ENCODE measurements around the gene MAP4K4. TPM values are rescaled to one million over a fixed set of nuclear protein-coding genes. Genes with fewer than 3 reads are reported as not detected.

The MAP4K4 gene
- total RNA-seq, 2 experiments from 2014 or later: 90.2 to 92.2 TPM

DNA sequence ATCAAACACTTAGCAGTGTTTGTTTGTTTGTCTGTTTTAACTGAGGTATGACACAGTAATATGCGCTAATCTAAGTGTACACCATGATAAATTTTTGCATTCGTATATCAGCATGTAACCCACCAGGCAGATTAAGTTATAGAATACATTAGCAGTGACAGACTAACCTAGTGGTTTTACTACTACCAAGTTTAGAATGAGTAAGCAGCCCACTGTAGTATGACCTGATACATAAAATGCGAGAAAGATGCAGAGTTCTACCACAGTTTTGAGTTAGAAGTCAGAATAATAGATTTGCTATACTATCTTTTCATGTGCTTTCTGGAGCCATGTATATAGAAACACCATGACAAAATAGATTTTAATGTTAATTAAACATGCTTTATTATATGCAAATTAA is 19.1 kb upstream of the MAP4K4 start:
- ATAC-seq: no peak
- POLR2A ChIA-PET: no interaction called here
- CTCF ChIA-PET: no interaction called here

DNA sequence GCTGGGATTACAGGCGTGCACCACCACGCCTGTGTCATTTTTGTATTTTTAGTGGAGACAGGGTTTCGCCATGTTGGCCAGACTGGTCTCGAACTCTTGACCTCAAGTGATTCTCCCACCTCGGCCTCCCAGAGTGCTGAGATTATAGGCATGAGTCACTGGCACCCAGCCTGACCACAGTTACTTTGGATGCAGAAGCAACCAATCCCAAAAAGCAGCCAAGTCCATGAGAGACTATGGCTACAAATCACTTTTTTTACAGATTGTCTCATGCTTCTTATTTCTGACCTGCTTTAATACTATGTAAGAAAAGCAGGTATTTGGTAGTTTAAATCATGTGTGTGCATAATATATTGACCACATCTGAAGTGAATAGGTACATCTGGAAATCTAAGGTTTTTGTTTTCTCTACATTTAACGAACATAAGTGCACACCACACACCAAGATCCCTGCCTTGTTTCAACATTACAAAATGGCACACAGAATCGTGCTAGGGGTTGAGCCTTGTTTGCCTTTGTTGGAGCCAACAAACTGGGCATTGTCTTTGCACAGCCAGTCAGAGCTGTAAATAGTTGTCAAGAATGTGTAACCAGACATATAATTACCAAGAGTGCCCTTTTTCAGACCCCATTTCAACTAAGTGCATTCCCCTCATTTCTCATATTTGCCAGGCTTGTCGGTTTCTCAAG is 18.3 kb upstream of the MAP4K4 start:
- no peaks in the 10 kb centered on the region for H3K9me3 Mint-ChIP-seq (ENCODE audit: insufficient read depth)
- no peak overlapping the region for H3K27ac Mint-ChIP-seq
- H3K36me3 Mint-ChIP-seq (ENCODE audit: low read depth): peaks cover 3% of the 10 kb centered on the region
- H3K4me1 Mint-ChIP-seq (ENCODE audit: low read depth): no peaks in the 10 kb centered on the region
- ChIA-PET CTCF (no interaction called here), POLR2A (no interaction called here)
- H3K27me3 Mint-ChIP-seq (ENCODE audit: low read depth): no peaks in the 10 kb centered on the region
- ATAC-seq (no peak), DNase-seq (no peak)
- no peak overlapping the region for H3K4me3 Mint-ChIP-seq

More for the DNA sequence above, 19.1 kb upstream of the MAP4K4 start:
- Mint-ChIP-seq H3K9me3 (ENCODE audit: insufficient read depth) (no peaks in the 10 kb centered on the region), H3K4me3 (no peak overlapping the region), H3K27ac (no peak overlapping the region), H3K4me1 (ENCODE audit: low read depth) (no peaks in the 10 kb centered on the region), H3K27me3 (ENCODE audit: low read depth) (no peaks in the 10 kb centered on the region), H3K36me3 (ENCODE audit: low read depth) (peaks cover 3% of the 10 kb centered on the region)
- DNase-seq: no peak

DNA sequence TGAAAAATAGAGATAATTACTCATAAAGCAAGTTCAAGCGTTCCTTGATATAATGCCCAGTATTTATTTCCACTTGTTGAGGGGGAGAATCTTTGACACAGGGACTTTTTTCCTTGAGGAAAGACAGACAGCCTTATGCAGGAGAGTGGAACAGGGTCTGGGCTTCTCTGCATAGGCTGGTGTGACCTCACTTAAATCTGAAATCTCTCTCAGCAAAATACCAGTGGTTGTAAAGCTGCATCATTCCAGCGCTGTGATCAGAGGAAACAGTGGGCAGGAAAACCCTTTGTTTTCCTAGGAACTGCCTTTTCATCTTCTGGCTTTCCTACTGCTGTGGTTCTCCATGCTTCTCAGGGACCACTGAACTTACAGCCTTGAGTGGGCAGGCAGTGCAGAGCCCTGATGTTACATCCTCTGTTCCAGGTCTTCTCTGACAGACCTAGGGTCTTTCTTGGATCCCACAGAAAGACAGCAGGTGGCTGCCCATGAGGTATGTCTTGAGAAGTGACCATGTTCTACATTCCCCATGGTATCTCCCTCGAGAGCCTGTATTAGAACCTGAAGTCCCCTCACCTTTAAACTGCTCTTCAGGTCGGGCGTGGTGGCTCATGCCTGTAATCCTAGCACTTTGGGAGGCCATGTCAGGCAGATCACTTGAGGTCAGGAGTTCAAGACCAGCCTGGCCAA is 17.6 kb upstream of the MAP4K4 start:
- Mint-ChIP-seq H3K27me3 (ENCODE audit: low read depth) (no peaks in the 10 kb centered on the region), H3K36me3 (ENCODE audit: low read depth) (peaks cover 3% of the 10 kb centered on the region), H3K4me3 (no peak overlapping the region), H3K9me3 (ENCODE audit: insufficient read depth) (no peaks in the 10 kb centered on the region), H3K4me1 (ENCODE audit: low read depth) (no peaks in the 10 kb centered on the region), H3K27ac (no peak overlapping the region)
- CTCF ChIA-PET: no interaction called here
- ATAC-seq (no peak), DNase-seq (no peak)
- POLR2A ChIA-PET: no interaction called here

DNA sequence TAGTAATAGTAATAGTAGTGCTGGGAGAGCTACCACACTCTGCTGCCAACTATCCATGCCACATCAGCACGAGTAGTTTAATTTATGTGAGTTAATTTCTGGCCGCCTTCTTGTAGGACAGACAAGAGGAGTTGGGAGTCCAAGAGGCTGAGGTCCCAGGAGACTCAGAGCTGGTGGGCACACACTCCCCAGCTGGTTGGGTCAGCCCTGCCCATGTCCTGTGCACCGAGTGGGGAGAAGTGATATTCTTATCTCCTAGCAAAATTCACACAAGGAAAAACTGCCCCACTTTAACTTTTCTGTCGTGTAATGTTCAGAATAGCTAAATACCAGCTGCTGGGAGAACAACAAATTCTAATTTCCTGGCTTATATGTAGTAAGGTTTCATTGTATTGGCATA is 15.2 kb upstream of the MAP4K4 start:
- ATAC-seq (no peak), DNase-seq (no peak)
- Mint-ChIP-seq H3K9me3 (ENCODE audit: insufficient read depth) (no peaks in the 10 kb centered on the region), H3K27me3 (ENCODE audit: low read depth) (no peaks in the 10 kb centered on the region), H3K4me3 (no peak overlapping the region), H3K36me3 (ENCODE audit: low read depth) (no peaks in the 10 kb centered on the region), H3K27ac (no peak overlapping the region), H3K4me1 (ENCODE audit: low read depth) (no peaks in the 10 kb centered on the region)
- ChIA-PET CTCF (interaction anchor here (1.0 kb wide), 1 partner anchor 150 kb away, joined by 3 read pairs; no protein-coding TSS in a partner anchor), POLR2A (no interaction called here)

DNA sequence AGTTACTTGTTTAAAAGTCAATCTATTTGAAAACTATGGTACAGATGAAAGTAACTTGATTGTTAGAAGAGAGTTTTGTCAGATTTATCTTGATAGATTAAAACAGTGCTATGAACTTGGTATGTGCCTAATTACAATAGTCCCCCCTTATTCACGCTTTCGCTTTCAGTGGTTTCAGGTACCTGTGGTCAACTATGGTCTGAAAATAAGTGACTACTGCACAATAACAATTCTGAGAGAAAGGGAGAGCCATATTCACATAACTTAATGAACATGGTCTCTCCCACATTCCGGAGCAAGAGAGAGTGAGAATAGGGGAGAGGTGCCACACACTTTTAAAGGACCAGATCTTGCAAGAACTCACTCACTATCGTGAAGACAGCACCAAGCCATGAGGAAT is 13.2 kb upstream of the MAP4K4 start:
- ChIA-PET POLR2A (no interaction called here), CTCF (no interaction called here)
- Mint-ChIP-seq H3K27ac (no peak overlapping the region), H3K4me1 (ENCODE audit: low read depth) (no peaks in the 10 kb centered on the region), H3K4me3 (no peak overlapping the region), H3K36me3 (ENCODE audit: low read depth) (no peaks in the 10 kb centered on the region), H3K9me3 (ENCODE audit: insufficient read depth) (no peaks in the 10 kb centered on the region), H3K27me3 (ENCODE audit: low read depth) (no peaks in the 10 kb centered on the region)
- ATAC-seq (no peak), DNase-seq (no peak)

DNA sequence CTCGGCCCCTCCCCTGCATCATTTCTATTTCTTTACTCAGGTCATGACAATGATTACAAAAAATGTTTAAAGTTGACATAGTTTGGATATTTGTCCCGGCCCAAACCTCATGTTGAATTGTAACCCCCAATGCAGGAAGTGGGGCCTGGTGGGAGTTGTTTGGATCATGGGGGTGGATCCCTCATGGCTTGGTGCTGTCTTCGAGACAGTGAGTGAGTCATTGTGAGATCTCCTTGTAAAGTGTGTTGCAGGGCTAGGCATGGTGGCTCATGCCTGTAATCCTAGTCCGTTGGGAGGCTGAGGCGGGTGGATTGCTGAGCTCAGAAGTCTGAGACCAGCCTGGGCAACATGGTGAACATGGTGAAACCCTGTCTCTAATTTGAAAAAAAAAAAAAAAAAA is 9.2 kb upstream of the MAP4K4 start:
- CTCF ChIA-PET: interaction anchor here (1.2 to 1.3 kb wide), 3 partner anchors 33 to 269 kb away, joined by 3 read pairs; no protein-coding TSS in a partner anchor
- H3K36me3 Mint-ChIP-seq (ENCODE audit: low read depth): no peaks in the 10 kb centered on the region
- no peak overlapping the region for H3K4me3 Mint-ChIP-seq
- no peaks in the 10 kb centered on the region for H3K9me3 Mint-ChIP-seq (ENCODE audit: insufficient read depth)
- no peak for ATAC-seq
- H3K4me1 Mint-ChIP-seq (ENCODE audit: low read depth): peaks cover 15% of the 10 kb centered on the region
- H3K27ac Mint-ChIP-seq: no peak overlapping the region
- POLR2A ChIA-PET: no interaction called here
- H3K27me3 Mint-ChIP-seq (ENCODE audit: low read depth): no peaks in the 10 kb centered on the region
- no peak for DNase-seq

DNA sequence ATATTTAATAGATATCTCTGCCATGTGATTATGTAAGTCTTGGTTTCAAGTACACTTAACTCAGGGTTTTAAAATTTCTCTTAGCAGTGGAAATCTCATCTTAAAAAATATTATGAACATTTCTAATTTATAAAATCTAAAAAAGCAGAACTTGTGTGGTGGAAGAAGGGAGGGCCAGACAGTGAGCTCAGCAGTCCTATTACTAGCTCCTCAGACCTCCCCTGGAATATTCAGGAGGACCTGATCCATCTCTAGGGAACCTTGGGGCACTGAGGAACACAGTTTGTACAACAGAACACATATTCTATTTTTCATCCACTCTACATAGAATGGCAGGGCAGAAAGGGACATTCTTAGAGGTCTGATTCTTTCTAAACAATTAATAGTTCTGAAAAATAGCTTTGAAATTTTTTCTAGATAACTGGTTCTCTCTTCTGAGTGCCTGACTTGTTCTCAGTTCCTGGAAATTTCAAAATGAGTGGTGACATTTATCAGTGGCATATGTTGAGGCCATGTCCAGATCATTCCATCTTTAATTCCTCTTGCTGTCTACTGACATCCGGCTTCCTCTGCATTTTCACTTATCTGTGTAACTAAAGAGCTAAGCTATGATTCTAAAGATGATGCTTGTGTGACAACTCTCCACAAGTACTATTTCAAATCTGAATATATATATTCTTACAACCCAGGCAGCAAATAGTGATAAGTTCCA is 8.2 kb upstream of the MAP4K4 start:
- ChIA-PET POLR2A (no interaction called here), CTCF (interaction anchor here (1.2 to 1.3 kb wide), 3 partner anchors 34 to 270 kb away, joined by 3 read pairs; no protein-coding TSS in a partner anchor)
- Mint-ChIP-seq H3K4me1 (ENCODE audit: low read depth) (peaks cover 15% of the 10 kb centered on the region), H3K4me3 (no peak overlapping the region), H3K36me3 (ENCODE audit: low read depth) (no peaks in the 10 kb centered on the region), H3K9me3 (ENCODE audit: insufficient read depth) (no peaks in the 10 kb centered on the region), H3K27ac (no peak overlapping the region), H3K27me3 (ENCODE audit: low read depth) (no peaks in the 10 kb centered on the region)
- ATAC-seq (no peak), DNase-seq (no peak)

DNA sequence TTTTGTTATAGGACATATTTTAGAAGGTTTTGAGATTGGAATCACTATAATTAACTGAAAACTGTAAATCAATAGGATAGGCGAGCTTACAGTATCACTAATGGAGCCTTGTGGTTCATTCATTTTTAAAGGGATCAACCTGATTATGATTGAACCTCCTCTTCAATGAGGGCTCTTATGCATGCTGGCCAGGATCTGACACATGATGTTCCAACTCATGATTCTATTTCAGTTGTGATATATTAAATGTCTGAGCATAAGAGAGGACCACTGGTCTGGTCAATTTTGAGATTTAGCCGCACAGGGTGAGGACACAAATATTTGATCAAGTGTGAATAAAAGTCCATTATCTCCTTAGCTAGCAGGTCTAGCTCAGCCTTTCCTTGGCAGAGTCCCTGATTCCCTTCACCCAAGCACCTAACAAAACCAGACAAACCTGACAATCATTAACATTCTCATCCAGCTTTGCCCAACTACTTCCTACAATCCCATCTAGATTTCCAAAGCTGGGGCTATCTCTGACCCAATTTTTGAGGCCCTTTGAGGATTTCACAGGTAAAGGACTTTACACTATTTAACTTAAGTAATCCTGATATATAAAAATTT is 6.9 kb upstream of the MAP4K4 start:
- Mint-ChIP-seq H3K27me3 (ENCODE audit: low read depth) (peaks cover 4% of the 10 kb centered on the region), H3K36me3 (ENCODE audit: low read depth) (no peaks in the 10 kb centered on the region), H3K4me1 (ENCODE audit: low read depth) (peaks cover 15% of the 10 kb centered on the region), H3K9me3 (ENCODE audit: insufficient read depth) (no peaks in the 10 kb centered on the region), H3K4me3 (no peak overlapping the region), H3K27ac (no peak overlapping the region)
- CTCF ChIA-PET: interaction anchor here (1.4 kb wide), 1 partner anchor 303 kb away, joined by 3 read pairs; the partner anchor contains the start of gene CREG2
- no peak for DNase-seq
- POLR2A ChIA-PET: no interaction called here
- no peak for ATAC-seq

DNA sequence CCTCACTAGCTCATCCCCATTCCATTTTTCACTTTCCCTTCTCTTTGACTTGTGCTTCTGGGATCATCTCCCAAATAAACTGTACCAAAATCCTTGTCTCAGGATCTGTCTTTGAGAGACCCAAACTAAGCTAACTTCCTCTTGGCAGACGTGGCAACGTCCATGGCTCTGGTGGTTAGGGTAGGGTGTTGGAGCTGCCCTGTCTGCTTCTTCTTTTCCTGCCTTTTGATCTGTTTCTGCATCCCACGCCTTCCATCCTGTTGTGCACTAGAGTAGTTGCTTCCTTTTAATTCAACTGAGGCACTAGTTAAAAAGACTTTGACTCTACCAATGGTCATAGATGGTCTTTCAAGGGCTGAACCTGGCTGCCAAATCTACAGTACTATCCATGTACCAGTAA is 5.5 kb upstream of the MAP4K4 start:
- H3K4me3 Mint-ChIP-seq: no peak overlapping the region
- no peak overlapping the region for H3K27ac Mint-ChIP-seq
- H3K27me3 Mint-ChIP-seq (ENCODE audit: low read depth): peaks cover 12% of the 10 kb centered on the region
- ATAC-seq (no peak), DNase-seq (no peak)
- CTCF ChIA-PET: interaction anchor here (0.7 to 1.4 kb wide), 3 partner anchors 120 to 305 kb away, joined by 3 to 4 read pairs (median 3); partner anchors contain the start of gene CREG2
- POLR2A ChIA-PET: interaction anchor here (1.2 kb wide), 1 partner anchor 43 kb away, joined by 3 read pairs; no protein-coding TSS in a partner anchor
- no peaks in the 10 kb centered on the region for H3K36me3 Mint-ChIP-seq (ENCODE audit: low read depth)
- H3K9me3 Mint-ChIP-seq (ENCODE audit: insufficient read depth): no peaks in the 10 kb centered on the region
- H3K4me1 Mint-ChIP-seq (ENCODE audit: low read depth): peaks cover 21% of the 10 kb centered on the region

DNA sequence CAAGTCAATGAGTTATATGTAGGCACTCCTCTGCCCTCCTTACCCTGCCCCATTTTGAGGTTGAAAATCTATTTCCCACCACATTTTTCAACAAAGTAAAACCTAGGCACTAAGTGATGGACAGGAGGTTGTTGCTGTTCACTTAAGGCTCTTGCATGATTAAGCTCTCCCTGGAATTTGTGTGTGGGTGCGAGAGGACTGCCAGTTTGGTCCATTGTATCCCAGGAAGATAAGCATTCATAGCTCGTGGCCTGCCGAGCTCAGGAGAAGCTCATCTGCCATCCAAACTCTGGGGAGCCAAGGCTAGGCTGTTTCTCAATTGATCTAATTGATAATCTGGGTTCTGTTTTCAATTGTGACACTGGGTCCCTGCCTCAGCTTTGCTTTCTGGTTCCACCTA is 4.7 kb upstream of the MAP4K4 start:
- CTCF ChIA-PET: interaction anchor here (0.7 kb wide), 2 partner anchors 27 to 131 kb away, joined by 4 read pairs; no protein-coding TSS in a partner anchor
- DNase-seq: no peak
- POLR2A ChIA-PET: interaction anchor here (1.2 kb wide), 1 partner anchor 42 kb away, joined by 3 read pairs; no protein-coding TSS in a partner anchor
- no peak overlapping the region for H3K27ac Mint-ChIP-seq
- no peak overlapping the region for H3K4me3 Mint-ChIP-seq
- H3K4me1 Mint-ChIP-seq (ENCODE audit: low read depth): peaks cover 21% of the 10 kb centered on the region
- H3K27me3 Mint-ChIP-seq (ENCODE audit: low read depth): peaks cover 12% of the 10 kb centered on the region
- H3K36me3 Mint-ChIP-seq (ENCODE audit: low read depth): no peaks in the 10 kb centered on the region
- H3K9me3 Mint-ChIP-seq (ENCODE audit: insufficient read depth): no peaks in the 10 kb centered on the region
- no peak for ATAC-seq

DNA sequence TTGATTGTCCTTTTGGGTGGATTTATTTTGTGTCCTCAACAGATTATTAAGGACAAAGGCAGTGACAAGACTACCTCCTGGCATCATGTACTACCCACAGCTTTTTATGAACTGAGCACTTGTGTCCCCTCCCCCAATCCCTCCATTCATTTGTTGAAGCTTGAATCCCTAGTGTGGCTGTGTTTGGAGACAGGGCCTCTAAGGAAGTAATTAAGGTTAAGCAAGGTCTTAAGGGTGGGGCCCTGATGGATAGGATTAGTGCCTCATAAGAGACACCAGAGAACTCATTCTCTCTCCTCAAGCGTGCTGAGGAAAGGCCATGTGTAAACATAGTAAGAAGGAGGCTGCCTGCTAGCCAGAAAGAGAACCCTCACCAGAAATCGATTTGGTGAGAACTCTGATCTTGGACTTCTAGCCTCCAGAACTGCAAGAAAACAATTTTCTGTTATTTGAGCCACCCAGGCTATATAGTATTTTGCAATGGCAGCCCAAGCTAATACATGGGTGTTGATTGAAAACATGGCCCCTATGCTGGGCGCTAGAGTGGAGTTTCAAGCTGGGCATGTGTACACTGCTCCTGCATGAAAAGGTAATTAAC is 3.4 kb upstream of the MAP4K4 start:
- DNase-seq (no peak), ATAC-seq (no peak)
- Mint-ChIP-seq H3K27ac (no peak overlapping the region), H3K36me3 (ENCODE audit: low read depth) (no peaks in the 10 kb centered on the region), H3K27me3 (ENCODE audit: low read depth) (peaks cover 12% of the 10 kb centered on the region), H3K4me3 (no peak overlapping the region), H3K9me3 (ENCODE audit: insufficient read depth) (no peaks in the 10 kb centered on the region), H3K4me1 (ENCODE audit: low read depth) (peaks cover 21% of the 10 kb centered on the region)
- ChIA-PET POLR2A (no interaction called here), CTCF (interaction anchor here (0.9 kb wide), 1 partner anchor 137 kb away, joined by 3 read pairs; no protein-coding TSS in a partner anchor)

Data from activated CD8-positive, alpha-beta T cell treated with anti-CD3 and anti-CD28 coated beads, Interleukin-2, amount 10 ng/mL, durations not matched to agents 7 days and 5 days (primary cell).